ENCODE results near the gene TNFRSF4. TPM values are rescaled to one million over a fixed set of nuclear protein-coding genes. Genes with fewer than 3 reads are reported as not detected.
A peak's percentile ranks its signal among the peaks of the same experiment; 100 is the strongest.

The TNFRSF4 gene
- total RNA-seq, 1 donor from 2014 or later: not detected

DNA sequence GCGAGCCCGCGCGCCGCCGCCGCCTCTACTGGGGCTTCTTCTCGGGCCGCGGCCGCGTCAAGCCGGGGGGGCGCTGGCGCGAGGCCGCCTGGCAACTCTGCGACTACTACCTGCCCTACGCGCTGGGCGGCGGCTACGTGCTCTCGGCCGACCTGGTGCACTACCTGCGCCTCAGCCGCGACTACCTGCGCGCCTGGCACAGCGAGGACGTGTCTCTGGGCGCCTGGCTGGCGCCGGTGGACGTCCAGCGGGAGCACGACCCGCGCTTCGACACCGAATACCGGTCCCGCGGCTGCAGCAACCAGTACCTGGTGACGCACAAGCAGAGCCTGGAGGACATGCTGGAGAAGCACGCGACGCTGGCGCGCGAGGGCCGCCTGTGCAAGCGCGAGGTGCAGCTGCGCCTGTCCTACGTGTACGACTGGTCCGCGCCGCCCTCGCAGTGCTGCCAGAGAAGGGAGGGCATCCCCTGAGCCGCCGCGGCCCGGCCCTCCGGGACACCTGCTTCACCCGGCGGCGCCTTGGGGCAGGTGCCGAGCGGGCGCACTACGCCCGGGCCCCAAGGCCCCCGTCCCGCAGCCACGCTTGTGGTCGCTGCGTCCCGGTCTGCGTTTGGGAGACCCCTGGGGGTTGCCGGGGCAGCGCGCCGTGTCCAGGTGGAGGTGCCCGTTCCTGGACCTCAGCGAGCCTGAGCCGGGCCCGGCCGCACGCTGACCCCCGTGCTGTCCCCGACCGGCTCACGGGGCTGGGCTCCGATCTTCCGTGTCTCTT lies 19.0 kb upstream of the TNFRSF4 start:
- intact Hi-C loops (cut with DNase I): loop anchor here (10.0 kb wide), 1 partner anchor 108 kb away; no protein-coding TSS in a partner anchor
- peak overlapping the region; percentile 34 to 63 for H3K4me3 ChIP-seq
- H3K9me3 ChIP-seq: no peaks in the 10 kb centered on the region
- TF ChIP-seq CTCF (IDR thresholded peaks at IDR 0.05) (no peak), POLR2AphosphoS5 (IDR thresholded peaks at IDR 0.05; ENCODE audit: insufficient read depth in 1 of 2, low read depth in 1 of 2) (no peak), POLR2A (IDR thresholded peaks at IDR 0.05) (no peak)
- peaks cover 0 to 10% of the 10 kb centered on the region in 2 donors for H3K36me3 ChIP-seq
- peaks cover 2% of the 10 kb centered on the region for H3K27me3 ChIP-seq
- DNase-seq (ENCODE audit: extremely low spot score in 2 of 2): no peak
- no peak overlapping the region for H3K27ac ChIP-seq
- H3K4me1 ChIP-seq: peaks cover 55% of the 10 kb centered on the region

GRCh38 chr1:1232208-1232795 lies 18.3 kb upstream of the TNFRSF4 start, which contains the start of gene B3GALT6:
B3GALT6 (plus strand) TSS chr1:1232237; CDS start chr1:1232279, 42 bp downstream.
- DNase-seq (ENCODE audit: extremely low spot score in 2 of 2): no peak
- peak within 1 kb of the TSS; percentile 80 to 94 for H3K4me3 ChIP-seq
- H3K9me3 ChIP-seq: no peaks in the 10 kb centered on the region
- H3K27me3 ChIP-seq: no peaks in the 10 kb centered on the region
- H3K27ac ChIP-seq: peak within 1 kb of the TSS; percentile 86
- intact Hi-C loops (cut with DNase I): loop anchor here (10.0 kb wide), 1 partner anchor 108 kb away; no protein-coding TSS in a partner anchor
- H3K4me1 ChIP-seq: peaks cover 49% of the 10 kb centered on the region
- TF ChIP-seq POLR2AphosphoS5 (IDR thresholded peaks at IDR 0.05; ENCODE audit: insufficient read depth in 1 of 2, low read depth in 1 of 2): no peak
- peak in 1 of 2 donors; percentile 12 for TF ChIP-seq POLR2A (IDR thresholded peaks at IDR 0.05)
- H3K36me3 ChIP-seq: peaks cover 0 to 16% of the 10 kb centered on the region in 2 donors

- H3K4me3 ChIP-seq: peak within 1 kb of the TSS; percentile 80 to 94
- intact Hi-C loops (cut with DNase I): loop anchor here (10.0 kb wide), 1 partner anchor 107 kb away; no protein-coding TSS in a partner anchor
- H3K4me1 ChIP-seq: peaks cover 43% of the 10 kb centered on the region
- peak within 1 kb of the TSS; percentile 86 for H3K27ac ChIP-seq
- no peaks in the 10 kb centered on the region for H3K27me3 ChIP-seq
- H3K36me3 ChIP-seq: peaks cover 0 to 23% of the 10 kb centered on the region in 2 donors
- no peaks in the 10 kb centered on the region for H3K9me3 ChIP-seq
- peak in 1 of 2 donors; percentile 93 for DNase-seq (ENCODE audit: extremely low spot score in 2 of 2)
- no peak for TF ChIP-seq POLR2A (IDR thresholded peaks at IDR 0.05)
- peak in 1 of 2 donors; percentile 56 for TF ChIP-seq POLR2AphosphoS5 (IDR thresholded peaks at IDR 0.05; ENCODE audit: insufficient read depth in 1 of 2, low read depth in 1 of 2)
- no peak for TF ChIP-seq CTCF (IDR thresholded peaks at IDR 0.05)
Measured at GRCh38 chr1:1231400-1232207, 17.7 kb upstream of the TNFRSF4 start, which contains the start of gene SDF4. SDF4 (minus strand) TSS chr1:1232001; CDS start chr1:1228772, 3,229 bp downstream.

DNA sequence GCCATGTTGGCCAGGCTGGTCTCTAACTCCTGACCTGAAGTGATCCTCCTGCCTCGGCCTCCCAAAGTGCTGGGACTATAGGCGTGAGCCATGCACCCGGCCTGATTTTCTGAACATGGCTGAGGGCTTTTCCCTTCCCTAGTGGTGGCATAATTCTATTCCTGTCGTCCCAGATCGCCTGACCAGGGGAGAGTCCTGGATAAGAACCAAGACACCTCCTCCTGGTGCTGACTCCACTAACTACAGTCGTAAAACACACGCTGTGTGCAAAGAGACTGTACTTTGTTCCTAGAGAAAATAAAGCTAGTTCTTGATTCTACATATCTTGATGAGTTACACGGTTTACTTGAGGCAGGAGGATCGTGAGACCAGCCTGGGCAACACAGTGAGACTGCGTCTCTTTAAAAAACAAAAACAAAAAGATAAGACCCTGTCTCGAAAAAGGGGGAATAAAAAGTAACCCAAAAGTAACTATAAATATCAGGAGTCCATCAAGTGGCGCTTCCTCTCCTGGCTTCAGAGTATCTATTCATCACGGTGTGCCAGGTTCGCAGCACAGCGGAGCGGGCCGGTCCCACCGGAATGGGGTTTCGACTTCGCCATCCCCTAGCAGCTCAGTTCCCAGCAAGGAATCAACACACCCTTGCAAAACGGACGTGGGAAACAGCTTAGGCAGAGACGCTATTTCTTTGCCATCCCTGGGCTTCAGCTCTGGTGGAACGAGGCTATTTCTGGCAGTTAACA lies 16.9 kb upstream of the TNFRSF4 start:
- DNase-seq (ENCODE audit: extremely low spot score in 2 of 2): no peak
- H3K27me3 ChIP-seq: no peaks in the 10 kb centered on the region
- TF ChIP-seq CTCF (IDR thresholded peaks at IDR 0.05): no peak
- TF ChIP-seq POLR2A (IDR thresholded peaks at IDR 0.05): no peak
- TF ChIP-seq POLR2AphosphoS5 (IDR thresholded peaks at IDR 0.05; ENCODE audit: insufficient read depth in 1 of 2, low read depth in 1 of 2): no peak
- H3K36me3 ChIP-seq: peaks cover 0 to 25% of the 10 kb centered on the region in 2 donors
- no peaks in the 10 kb centered on the region for H3K9me3 ChIP-seq
- H3K27ac ChIP-seq: peak overlapping the region; percentile 86
- peak overlapping the region; percentile 80 to 94 for H3K4me3 ChIP-seq
- intact Hi-C loops (cut with DNase I): loop anchor here (10.0 kb wide), 1 partner anchor 106 kb away; no protein-coding TSS in a partner anchor
- peaks cover 46% of the 10 kb centered on the region for H3K4me1 ChIP-seq
